Measurements from ENCODE around the gene TGFBR3L.

The TGFBR3L gene

GRCh38 chr19:7904074-7905020, 10.3 kb upstream of the TGFBR3L start:
- DNase-seq (ENCODE audit: low spot score): peak; percentile 75

- DNase-seq (ENCODE audit: low spot score): no peak
These were observed 9.4 kb upstream of the TGFBR3L start for GRCh38 chr19:7905268-7905667.

- no peak for DNase-seq (ENCODE audit: low spot score)
These were observed 8.8 kb upstream of the TGFBR3L start for GRCh38 chr19:7905859-7906258.

- no peak for DNase-seq (ENCODE audit: low spot score)
These were observed 7.5 kb upstream of the TGFBR3L start for GRCh38 chr19:7907122-7907521.

- no peak for DNase-seq (ENCODE audit: low spot score)
These were observed 7.1 kb upstream of the TGFBR3L start for GRCh38 chr19:7907544-7907943.

GRCh38 chr19:7908078-7908699, 6.4 kb upstream of the TGFBR3L start:
- DNase-seq (ENCODE audit: low spot score): no peak

GRCh38 chr19:7908742-7909461, 5.7 kb upstream of the TGFBR3L start:
- DNase-seq (ENCODE audit: low spot score): no peak

- no peak for DNase-seq (ENCODE audit: low spot score)
These were observed 5.1 kb upstream of the TGFBR3L start for GRCh38 chr19:7909471-7910067.

- DNase-seq (ENCODE audit: low spot score): no peak
These were observed 4.1 kb upstream of the TGFBR3L start for GRCh38 chr19:7910321-7911161.

- no peak for DNase-seq (ENCODE audit: low spot score)
These were observed 3.0 kb upstream of the TGFBR3L start for GRCh38 chr19:7911508-7912143.

GRCh38 chr19:7912144-7912696, 2.4 kb upstream of the TGFBR3L start:
- DNase-seq (ENCODE audit: low spot score): no peak

- no peak for DNase-seq (ENCODE audit: low spot score)
These were observed 1.7 kb upstream of the TGFBR3L start for GRCh38 chr19:7912697-7913564.

GRCh38 chr19:7913652-7914051, 978 bp upstream of the TGFBR3L start:
- DNase-seq (ENCODE audit: low spot score): no peak

GRCh38 chr19:7914099-7914498, 531 bp upstream of the TGFBR3L start:
- no peak for DNase-seq (ENCODE audit: low spot score)

GRCh38 chr19:7915250-7916102, 846 bp downstream of the TGFBR3L start:
- no peak for DNase-seq (ENCODE audit: low spot score)

- DNase-seq (ENCODE audit: low spot score): no peak
These were observed 1.7 kb downstream of the TGFBR3L start for GRCh38 chr19:7916103-7916954.

- DNase-seq (ENCODE audit: low spot score): no peak
These were observed 2.3 kb downstream of the TGFBR3L start for GRCh38 chr19:7916955-7917266.

All from ecto neural progenitor cell (in vitro differentiated cells).